Subcutaneous adipose tissue (tissue), 4 donors: ENCODE data around the gene KCNK4. TPM values are rescaled to one million over a fixed set of nuclear protein-coding genes. Genes with fewer than 3 reads are reported as not detected.

Source experiments
- CTCF ChIP-seq: fragments of 450-650 bp; IDR thresholded peaks from one replicate; pipeline ENCODE4 v1.5.1; 2016; ENCODE audit warnings: low read depth, mild to moderate bottlenecking, control low read depth, antibody characterized with exemption, moderate library complexity
- total RNA-seq, 4 donors: library from RNA; depleted of rRNA; stranded (reverse); fragments of >200 nt; gene quantifications; one replicate each; pipeline ENCODE4 v1.1.0, GENCODE V29; 2016

Gene KCNK4
- total RNA-seq, 4 donors from 2014 or later, result not detected

- TF ChIP-seq CTCF, result no peak
Observed at GRCh38 chr11:64261556-64262080, 29.5 kb upstream of the KCNK4 start.

- no peak for TF ChIP-seq CTCF
Observed at GRCh38 chr11:64262271-64263002, 28.7 kb upstream of the KCNK4 start.

GRCh38 chr11:64263021-64263946 lies 27.8 kb upstream of the KCNK4 start:
- TF ChIP-seq CTCF, result no peak

- TF ChIP-seq CTCF, result no peak
Observed at GRCh38 chr11:64263947-64264317, 27.2 kb upstream of the KCNK4 start.

GRCh38 chr11:64264371-64264852 lies 26.7 kb upstream of the KCNK4 start:
- TF ChIP-seq CTCF, result no peak

- no peak for TF ChIP-seq CTCF
Observed at GRCh38 chr11:64265176-64266160, 25.6 kb upstream of the KCNK4 start.
